CD8-positive, alpha-beta memory T cell (primary cell): ENCODE measurements around the gene SYNGR1. TPM values are rescaled to one million over a fixed set of nuclear protein-coding genes. Genes with fewer than 3 reads are reported as not detected.

Experiments used
- CTCF ChIA-PET: fragments of 350-600 bp; sonication (Branson Sonifier 250); formaldehyde crosslinking; loops from one replicate; lab custom pipeline; 2021; ENCODE audit warnings: antibody characterized with exemption; lab: Charles Lee
- POLR2A ChIA-PET: fragments of 350-600 bp; sonication (Branson Sonifier 250); formaldehyde crosslinking; loops from one replicate; lab custom pipeline; 2021; ENCODE audit warnings: antibody characterized with exemption; lab: Charles Lee
- DNase-seq, 5 donors: peaks; one replicate each; pipeline versions ENCODE4 v3.0.0 to v3.0.0-alpha.2; 2020 to 2022; ENCODE audit warnings: mixed read lengths in 1 of 5
- H3K27ac ChIP-seq: one replicate; pipeline ENCODE4 v1.7.0; 2013; ENCODE audit warnings: low read depth, mild to moderate bottlenecking, low read length, moderate library complexity
- H3K27me3 ChIP-seq: 2 replicates; pipeline ENCODE4 v1.7.0; 2013; ENCODE audit warnings: low read length, mild to moderate bottlenecking; ENCODE audit not compliant: insufficient read depth, poor library complexity, severe bottlenecking
- H3K36me3 ChIP-seq: 2 replicates; pipeline ENCODE4 v1.7.0; 2013; ENCODE audit warnings: mild to moderate bottlenecking, low read length, moderate library complexity; ENCODE audit not compliant: insufficient read depth
- H3K4me1 ChIP-seq: 2 replicates; pipeline ENCODE4 v1.7.0; 2013; ENCODE audit warnings: mild to moderate bottlenecking, low read length, moderate library complexity; ENCODE audit not compliant: insufficient read depth
- H3K4me3 ChIP-seq: 2 replicates; pipeline ENCODE4 v1.7.0; 2013; ENCODE audit warnings: mild to moderate bottlenecking, low read length
- H3K9me3 ChIP-seq: 2 replicates; pipeline ENCODE4 v1.7.0; 2013; ENCODE audit warnings: mild to moderate bottlenecking, low read length
- H3K27ac Mint-ChIP-seq, 8 donors: one replicate each; pipeline ENCODE4 v1.8.0; 2020 to 2021; ENCODE audit warnings: mixed read lengths in 8 of 8, mild to moderate bottlenecking in 6 of 8, inconsistent platforms in 3 of 8, moderate library complexity in 3 of 8
- H3K27me3 Mint-ChIP-seq, 2 donors: one replicate each; pipeline ENCODE4 v1.8.0; 2020 to 2021; ENCODE audit warnings: mixed read lengths in 2 of 2, mild to moderate bottlenecking in 1 of 2, moderate library complexity in 1 of 2
- H3K36me3 Mint-ChIP-seq, 3 donors: one replicate each; pipeline ENCODE4 v1.8.0; 2020 to 2021; ENCODE audit warnings: mixed read lengths in 3 of 3, inconsistent platforms in 1 of 3, mild to moderate bottlenecking in 1 of 3
- H3K4me1 Mint-ChIP-seq, 3 donors: one replicate each; pipeline ENCODE4 v1.8.0; 2020 to 2021; ENCODE audit warnings: mixed read lengths in 3 of 3, inconsistent platforms in 1 of 3, mild to moderate bottlenecking in 1 of 3
- H3K4me3 Mint-ChIP-seq, 7 donors: one replicate each; pipeline ENCODE4 v1.8.0; 2020 to 2021; ENCODE audit warnings: mixed read lengths in 7 of 7, mild to moderate bottlenecking in 6 of 7, moderate library complexity in 4 of 7, inconsistent platforms in 2 of 7
- H3K9me3 Mint-ChIP-seq, 5 donors: one replicate each; pipeline ENCODE4 v1.8.0; 2020 to 2022; ENCODE audit warnings: mixed read lengths in 5 of 5, mild to moderate bottlenecking in 3 of 5, moderate library complexity in 2 of 5, inconsistent platforms in 1 of 5
- polyA plus RNA-seq: library from polyadenylated mRNA; unstranded; fragments of 300-500 nt; fragmentation: Illumina TruSeq; gene quantifications from one replicate; pipeline ENCODE4 v1.2.3, GENCODE V29; 2021
- total RNA-seq, 2 experiments: library from RNA; stranded (reverse); gene quantifications; one replicate each; pipeline ENCODE4 v1.2.3, GENCODE V29; 2021

SYNGR1 gene
- total and polyA plus RNA-seq, 3 experiments from 2014 or later = 2.4 to 10.1 (median 2.9) TPM

- no peak overlapping the region for H3K4me3 Mint-ChIP-seq
- H3K4me3 ChIP-seq = no peak overlapping the region
- no peaks in the 10 kb centered on the region for H3K9me3 ChIP-seq
- H3K27me3 ChIP-seq = no peaks in the 10 kb centered on the region
- H3K9me3 Mint-ChIP-seq = no peaks in the 10 kb centered on the region
- H3K27ac ChIP-seq = no peak overlapping the region
- ChIA-PET POLR2A (no interaction called here), CTCF (no interaction called here)
- H3K4me1 Mint-ChIP-seq = no peaks in the 10 kb centered on the region
- H3K4me1 ChIP-seq = no peaks in the 10 kb centered on the region
- peaks cover 25% of the 10 kb centered on the region for H3K36me3 ChIP-seq
- no peak overlapping the region for H3K27ac Mint-ChIP-seq
- peak in 1 of 5 donors; percentile 23 for DNase-seq
- no peaks in the 10 kb centered on the region for H3K27me3 Mint-ChIP-seq
- H3K36me3 Mint-ChIP-seq = peaks cover 0 to 78% (median 0%) of the 10 kb centered on the region in 3 donors
Observed at GRCh38 chr22:39429916-39430575, 80.3 kb downstream of the SYNGR1 start.

DNA sequence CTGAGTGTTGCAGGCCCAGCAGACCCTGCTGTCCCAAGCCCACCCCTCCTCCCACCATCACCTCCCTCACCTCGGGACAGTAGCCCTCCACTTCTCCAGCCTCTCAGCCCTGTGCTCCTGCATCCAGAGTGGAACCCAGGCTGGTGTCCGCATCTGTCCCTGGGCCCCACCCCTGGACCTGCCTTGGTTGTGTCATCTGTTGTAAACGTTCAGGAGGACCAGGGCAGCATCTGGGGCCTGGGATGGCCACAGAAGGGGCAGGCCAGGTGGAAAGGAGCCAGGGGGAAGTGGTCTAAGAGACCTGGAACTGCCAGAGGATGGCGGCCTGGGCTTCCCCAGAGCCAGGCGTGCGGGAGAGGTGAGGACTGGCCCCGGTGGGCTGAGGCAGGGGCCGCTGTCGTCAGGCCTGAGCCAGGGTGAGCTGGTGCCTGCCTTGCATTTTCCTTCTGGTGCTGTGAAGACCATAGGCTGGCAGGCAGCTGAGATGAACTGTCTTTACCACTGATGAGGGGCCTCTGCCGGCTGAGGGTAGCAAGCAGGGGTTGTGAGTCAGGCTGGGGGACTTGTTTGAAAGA, 80.9 kb downstream of the SYNGR1 start:
- H3K36me3 ChIP-seq = peaks cover 25% of the 10 kb centered on the region
- Mint-ChIP-seq H3K4me3 (no peak overlapping the region), H3K36me3 (peaks cover 0 to 77% (median 0%) of the 10 kb centered on the region in 3 donors), H3K27me3 (no peaks in the 10 kb centered on the region), H3K4me1 (no peaks in the 10 kb centered on the region), H3K9me3 (no peaks in the 10 kb centered on the region), H3K27ac (no peak overlapping the region)
- ChIA-PET CTCF (no interaction called here), POLR2A (no interaction called here)
- no peak overlapping the region for H3K4me3 ChIP-seq
- H3K27me3 ChIP-seq = no peaks in the 10 kb centered on the region
- peak in 1 of 5 donors; percentile 37 for DNase-seq
- H3K27ac ChIP-seq = no peak overlapping the region
- no peaks in the 10 kb centered on the region for H3K9me3 ChIP-seq
- no peaks in the 10 kb centered on the region for H3K4me1 ChIP-seq

DNA sequence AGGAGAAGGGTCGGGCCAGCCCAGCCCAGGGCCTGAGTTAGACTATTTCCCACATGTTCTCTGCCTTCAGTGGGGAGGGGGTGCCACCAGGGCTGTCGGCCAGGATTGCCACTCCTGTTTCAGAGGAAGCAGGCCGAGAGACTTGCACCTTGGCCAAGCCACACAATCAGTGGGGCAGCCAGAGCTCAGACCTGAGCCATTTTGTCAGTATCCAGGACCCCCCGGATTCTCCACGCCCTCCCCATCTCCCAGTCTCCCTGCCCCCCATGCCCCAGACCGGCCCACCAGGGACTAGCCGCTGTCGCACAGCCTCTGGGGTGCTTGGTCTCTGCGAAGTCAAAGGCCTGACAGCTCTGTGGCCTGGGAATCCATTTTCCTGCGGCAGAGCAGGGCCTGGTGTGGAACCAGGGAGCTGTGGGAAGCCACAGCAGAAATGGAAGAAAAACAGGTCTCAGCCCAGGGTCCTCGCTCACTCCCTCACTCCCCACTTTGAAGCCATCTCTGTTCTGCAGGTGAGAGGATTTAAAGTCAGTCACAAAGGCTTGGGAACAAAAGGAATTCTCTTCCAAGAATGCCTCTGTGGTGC, 81.5 kb downstream of the SYNGR1 start:
- Histone ChIP-seq H3K4me3 (no peak overlapping the region), H3K27me3 (no peaks in the 10 kb centered on the region), H3K27ac (no peak overlapping the region), H3K4me1 (no peaks in the 10 kb centered on the region), H3K36me3 (peaks cover 25% of the 10 kb centered on the region), H3K9me3 (no peaks in the 10 kb centered on the region)
- ChIA-PET CTCF (no interaction called here), POLR2A (no interaction called here)
- Mint-ChIP-seq H3K4me3 (no peak overlapping the region), H3K36me3 (peaks cover 0 to 72% (median 0%) of the 10 kb centered on the region in 3 donors), H3K27me3 (no peaks in the 10 kb centered on the region), H3K27ac (no peak overlapping the region), H3K9me3 (no peaks in the 10 kb centered on the region), H3K4me1 (no peaks in the 10 kb centered on the region)
- peak in 1 of 5 donors; percentile 38 for DNase-seq

DNA sequence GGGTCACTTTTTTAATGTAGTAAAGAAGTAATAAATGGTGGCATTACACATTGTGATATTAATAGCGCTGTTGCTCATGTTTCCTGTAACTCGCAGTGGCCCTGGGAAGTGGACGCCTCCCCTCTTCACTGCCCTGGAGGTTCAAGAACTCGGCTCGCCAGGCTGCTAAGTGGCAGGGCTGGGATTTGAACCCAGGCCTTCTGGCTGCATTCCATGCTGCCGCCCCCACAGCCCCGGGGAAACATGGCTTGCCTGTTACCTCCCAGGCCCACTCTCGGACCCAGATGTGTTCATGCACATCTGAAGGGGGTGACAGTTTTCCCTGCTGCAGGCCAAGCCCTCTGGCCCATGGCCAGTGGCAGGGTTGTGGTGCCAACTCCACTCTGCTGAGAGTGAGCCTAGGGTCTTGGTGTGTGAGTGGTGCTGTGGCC, 82.0 kb downstream of the SYNGR1 start:
- Mint-ChIP-seq H3K9me3 (no peaks in the 10 kb centered on the region), H3K4me3 (no peak overlapping the region), H3K36me3 (peaks cover 0 to 67% (median 0%) of the 10 kb centered on the region in 3 donors), H3K4me1 (no peaks in the 10 kb centered on the region), H3K27me3 (no peaks in the 10 kb centered on the region), H3K27ac (no peak overlapping the region)
- Histone ChIP-seq H3K4me3 (no peak overlapping the region), H3K27me3 (no peaks in the 10 kb centered on the region), H3K4me1 (no peaks in the 10 kb centered on the region), H3K27ac (no peak overlapping the region), H3K36me3 (peaks cover 20% of the 10 kb centered on the region), H3K9me3 (no peaks in the 10 kb centered on the region)
- ChIA-PET POLR2A (no interaction called here), CTCF (no interaction called here)
- peak in 1 of 5 donors; percentile 19 for DNase-seq

DNA sequence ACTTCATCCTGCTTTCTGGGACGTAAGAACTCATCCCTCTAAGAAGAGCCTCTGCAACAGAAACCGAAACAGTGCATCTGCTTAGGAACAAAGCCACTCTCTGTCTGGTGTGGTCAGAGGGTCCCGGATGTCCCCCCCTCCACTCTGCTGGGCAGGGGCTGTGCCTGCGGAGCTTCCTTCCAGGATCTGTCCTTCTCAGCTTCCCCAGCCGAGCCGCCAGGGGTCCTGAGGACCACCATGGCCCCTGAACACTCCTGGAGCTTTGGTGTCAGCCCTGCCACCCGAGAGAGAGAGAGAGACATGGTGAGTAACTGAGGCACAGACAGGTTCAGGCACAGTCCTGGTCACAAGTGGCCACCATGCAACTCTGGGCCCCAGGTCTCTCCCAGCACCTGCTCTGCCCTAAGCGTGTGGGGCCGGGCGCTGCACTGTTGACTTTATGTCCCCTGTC, 82.6 kb downstream of the SYNGR1 start:
- POLR2A ChIA-PET = no interaction called here
- Histone ChIP-seq H3K4me3 (no peak overlapping the region), H3K9me3 (no peaks in the 10 kb centered on the region), H3K27me3 (no peaks in the 10 kb centered on the region), H3K27ac (no peak overlapping the region), H3K4me1 (peaks cover 4% of the 10 kb centered on the region), H3K36me3 (peaks cover 15% of the 10 kb centered on the region)
- CTCF ChIA-PET = no interaction called here
- Mint-ChIP-seq H3K36me3 (peaks cover 0 to 61% (median 0%) of the 10 kb centered on the region in 3 donors), H3K4me3 (no peak overlapping the region), H3K9me3 (no peaks in the 10 kb centered on the region), H3K27me3 (no peaks in the 10 kb centered on the region), H3K27ac (no peak overlapping the region), H3K4me1 (peaks cover 0 to 4% (median 4%) of the 10 kb centered on the region in 3 donors)
- peak in 1 of 5 donors; percentile 13 for DNase-seq

- ChIA-PET CTCF (no interaction called here), POLR2A (no interaction called here)
- H3K36me3 ChIP-seq = peaks cover 4% of the 10 kb centered on the region
Observed at GRCh38 chr22:39433476-39434242, 83.9 kb downstream of the SYNGR1 start.

GRCh38 chr22:39434243-39434653, 84.5 kb downstream of the SYNGR1 start:
- H3K27me3 ChIP-seq = no peaks in the 10 kb centered on the region
- Mint-ChIP-seq H3K9me3 (no peaks in the 10 kb centered on the region), H3K4me3 (no peak overlapping the region), H3K27ac (peak overlapping the region in 1 of 8 donors; percentile 21), H3K4me1 (peaks cover 5 to 14% (median 9%) of the 10 kb centered on the region in 3 donors), H3K27me3 (peaks cover 0 to 4% of the 10 kb centered on the region in 2 donors), H3K36me3 (peaks cover 0 to 44% (median 0%) of the 10 kb centered on the region in 3 donors)
- no peaks in the 10 kb centered on the region for H3K36me3 ChIP-seq
- H3K27ac ChIP-seq = no peak overlapping the region
- peaks cover 9% of the 10 kb centered on the region for H3K4me1 ChIP-seq
- no peak overlapping the region for H3K4me3 ChIP-seq
- H3K9me3 ChIP-seq = no peaks in the 10 kb centered on the region
- ChIA-PET POLR2A (no interaction called here), CTCF (no interaction called here)
- DNase-seq = no peak

More at GRCh38 chr22:39433476-39434242, 83.9 kb downstream of the SYNGR1 start:
- H3K27me3 ChIP-seq = no peaks in the 10 kb centered on the region
- peaks cover 9% of the 10 kb centered on the region for H3K4me1 ChIP-seq
- no peaks in the 10 kb centered on the region for H3K27me3 Mint-ChIP-seq
- DNase-seq = peak in 1 of 5 donors; percentile 37
- no peak overlapping the region for H3K27ac ChIP-seq
- no peak overlapping the region for H3K27ac Mint-ChIP-seq
- H3K4me1 Mint-ChIP-seq = peaks cover 3 to 13% (median 5%) of the 10 kb centered on the region in 3 donors
- no peak overlapping the region for H3K4me3 ChIP-seq
- no peaks in the 10 kb centered on the region for H3K9me3 ChIP-seq
- H3K4me3 Mint-ChIP-seq = no peak overlapping the region
- peaks cover 0 to 50% (median 0%) of the 10 kb centered on the region in 3 donors for H3K36me3 Mint-ChIP-seq
- no peaks in the 10 kb centered on the region for H3K9me3 Mint-ChIP-seq
